HG03460 (cell line): ENCODE results near the gene SNAI3.
"Not testable (repeated sequence)": the region's sequence is repeated elsewhere in the genome, so short reads cannot be mapped to it uniquely, and the experiment has no call there.

Experiments used
- ATAC-seq: cut with Tn5 transposase; IDR thresholded peaks from one replicate; pipeline ENCODE4 v1.9.1; 2021; ENCODE audit not compliant: unreplicated experiment

The SNAI3 gene

GRCh38 chr16:88671806-88672205, 14.5 kb downstream of the SNAI3 start:
- no peak for ATAC-seq

- ATAC-seq = no peak
These were observed 16.3 kb downstream of the SNAI3 start for GRCh38 chr16:88669980-88670379.

DNA sequence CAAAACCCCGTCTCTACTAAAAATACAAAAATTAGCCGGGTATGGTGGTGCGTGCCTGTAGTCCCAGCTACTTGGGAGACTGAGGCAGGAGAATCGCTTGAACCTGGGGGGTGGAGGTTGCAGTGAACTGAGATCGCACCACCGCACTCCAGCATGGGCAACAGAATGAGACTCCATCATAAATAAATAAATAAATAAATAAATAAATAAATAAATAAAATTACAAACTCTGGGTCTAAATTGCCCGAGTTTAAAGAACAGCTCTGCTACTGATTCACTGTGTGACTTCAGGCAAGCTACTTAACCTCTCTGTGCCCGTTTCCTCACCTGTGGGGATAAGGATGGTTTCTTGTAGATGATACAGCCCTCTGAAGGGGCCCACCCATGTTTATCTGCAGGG, 16.8 kb downstream of the SNAI3 start:
- ATAC-seq = not testable (repeated sequence)

DNA sequence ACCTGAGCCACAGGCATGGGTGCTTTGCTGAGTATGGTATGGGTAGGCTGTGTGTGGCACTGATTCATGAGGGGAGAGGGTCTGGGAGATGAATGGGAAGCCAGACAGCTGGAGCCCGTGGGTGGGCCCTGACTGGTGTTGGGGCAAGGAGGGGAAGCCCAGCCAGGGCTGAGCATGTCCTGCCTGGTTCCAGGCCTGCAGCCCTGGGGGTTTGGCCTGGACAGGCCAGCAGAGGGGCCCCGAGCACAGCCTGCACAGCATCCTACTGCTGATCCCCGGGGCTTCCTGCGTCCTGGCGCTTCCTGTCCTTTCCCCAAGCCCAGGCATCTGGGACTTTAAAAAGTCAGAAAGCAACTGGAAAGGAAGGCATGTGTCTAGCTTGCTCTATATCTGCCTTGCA, 18.8 kb downstream of the SNAI3 start:
- no peak for ATAC-seq

GRCh38 chr16:88665570-88665969, 20.7 kb downstream of the SNAI3 start:
- ATAC-seq = no peak

- ATAC-seq = no peak
These were observed 21.2 kb downstream of the SNAI3 start for GRCh38 chr16:88665148-88665547.

DNA sequence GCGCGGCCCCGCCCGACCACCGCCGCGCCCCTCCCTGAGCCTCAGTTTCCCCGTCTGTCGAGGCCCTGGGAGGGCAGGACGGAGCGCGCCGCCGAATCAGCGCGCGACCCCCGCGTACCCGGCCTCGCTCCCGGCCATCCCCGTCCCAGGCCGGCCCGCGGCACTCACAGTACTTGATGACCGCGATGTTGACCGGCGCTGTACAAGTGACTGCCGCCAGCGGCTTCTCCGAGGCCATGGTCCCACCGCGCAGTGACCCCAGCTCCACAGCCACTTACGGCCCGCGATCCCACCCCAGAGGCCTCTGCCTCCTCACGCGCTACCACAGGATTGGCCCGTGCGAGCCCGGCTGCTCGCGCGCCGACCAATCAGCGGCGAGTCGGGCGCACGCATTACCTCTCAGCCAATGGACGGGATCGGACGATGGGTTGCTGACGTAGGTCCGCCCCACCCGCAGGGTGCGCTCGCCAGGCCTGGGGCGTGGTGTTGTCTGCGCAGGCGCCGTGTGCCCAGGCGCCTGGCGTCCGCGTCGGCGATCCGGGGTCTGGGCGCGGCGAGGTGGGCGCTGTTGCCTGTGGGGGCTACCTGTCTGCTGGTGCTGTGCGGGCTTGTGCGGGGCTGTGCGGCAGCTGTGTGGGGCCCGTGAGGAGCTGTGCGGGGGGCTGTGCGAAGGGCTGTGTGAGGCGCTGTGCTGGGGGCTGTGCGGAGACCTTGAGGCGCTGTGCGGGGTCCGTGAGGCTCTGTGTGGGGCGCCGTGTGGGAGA, 23.3 kb downstream of the SNAI3 start, which contains the start of gene MVD:
TSS of gene MVD (minus strand) at position 249 of the 764 bp plus-strand sequence. CDS start at position 238, 11 bp downstream.
- ATAC-seq = peak; percentile 90

DNA sequence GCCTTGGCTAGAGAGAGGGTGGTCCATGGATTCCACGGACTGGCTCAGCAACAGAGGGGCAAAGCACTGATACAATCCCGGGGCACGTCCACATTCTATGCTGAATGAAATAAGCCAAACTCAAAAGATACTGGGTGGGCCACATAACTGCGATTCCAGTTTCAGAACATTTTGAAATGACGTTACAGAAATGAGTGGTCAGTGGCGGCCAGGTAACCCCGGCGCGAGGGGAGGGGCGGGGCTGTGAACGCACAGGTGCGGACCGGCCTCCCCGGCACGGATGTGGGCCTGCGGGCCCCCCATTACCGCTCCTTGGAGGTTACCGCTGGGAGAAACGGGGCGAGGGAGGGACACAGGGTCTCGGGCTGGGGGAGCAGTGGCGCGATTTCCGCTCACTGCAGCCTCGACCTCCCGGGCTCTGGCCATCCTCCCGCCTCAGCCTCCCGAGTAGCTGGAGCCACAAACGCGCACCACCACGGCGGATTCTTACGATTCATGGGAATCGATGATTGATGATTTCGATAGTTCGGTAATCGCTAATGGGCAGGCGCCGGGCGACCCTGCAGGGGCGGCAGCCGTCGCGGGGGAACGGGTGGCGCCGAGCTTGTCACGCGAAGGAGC, 24.0 kb downstream of the SNAI3 start:
- no peak for ATAC-seq

GRCh38 chr16:88661468-88661867, 24.8 kb downstream of the SNAI3 start:
- ATAC-seq = no peak

- no peak for ATAC-seq
These were observed 27.1 kb downstream of the SNAI3 start for GRCh38 chr16:88659160-88659559.

- no peak for ATAC-seq
These were observed 27.6 kb downstream of the SNAI3 start for GRCh38 chr16:88658714-88659113.

DNA sequence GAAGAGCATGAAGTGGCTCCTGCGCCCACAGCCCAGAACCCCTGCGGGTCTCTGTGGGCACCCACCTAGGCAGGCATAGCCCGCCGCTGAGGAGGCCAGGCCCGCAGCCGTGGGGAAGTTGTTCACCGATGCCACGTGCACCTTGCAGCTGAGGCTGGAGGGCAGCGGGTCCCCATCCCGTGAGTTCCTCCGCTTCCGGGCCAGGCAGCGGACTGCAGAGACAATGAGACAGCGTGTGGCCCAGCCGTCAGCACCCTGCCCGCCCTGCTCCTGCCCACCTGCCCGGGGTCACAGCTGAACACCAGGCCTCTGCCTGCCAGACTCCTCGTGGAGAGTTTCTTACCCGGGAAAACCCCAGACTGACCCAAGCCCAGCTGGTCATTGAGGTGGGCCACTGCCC, 28.9 kb downstream of the SNAI3 start:
- ATAC-seq = no peak

DNA sequence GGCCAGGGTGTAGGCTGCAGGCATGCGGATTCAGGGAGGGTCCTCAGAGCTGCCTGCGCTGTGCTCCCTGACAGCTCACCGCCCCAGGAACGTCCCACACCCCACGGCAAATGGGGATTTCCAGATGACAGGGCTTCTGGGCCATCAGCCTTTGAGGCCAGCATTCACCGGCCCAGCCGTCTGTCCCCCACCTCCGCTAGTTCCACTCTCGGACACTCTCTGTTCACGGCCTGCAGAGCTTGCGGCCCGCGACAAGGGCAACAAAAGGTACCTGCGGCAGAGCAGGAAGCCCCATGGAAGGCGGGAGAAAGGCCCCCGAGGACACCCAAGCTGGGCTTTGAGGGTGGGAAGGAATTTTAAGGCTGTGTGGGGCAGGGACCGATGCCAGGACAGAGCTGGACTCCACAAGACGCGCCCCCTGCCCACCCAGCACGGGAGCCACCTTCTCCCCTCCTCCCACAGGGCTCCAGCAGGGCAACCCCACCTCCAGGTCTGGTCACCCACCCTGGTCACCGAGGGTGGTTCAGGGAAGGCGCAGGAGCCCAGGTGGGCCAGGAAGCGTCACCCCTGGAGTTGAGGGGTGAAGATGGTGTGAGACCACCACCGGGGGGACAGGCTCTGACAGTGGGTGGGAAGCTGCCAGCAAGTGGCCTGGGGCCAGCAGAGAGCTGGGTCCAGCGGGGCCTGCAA, 29.9 kb downstream of the SNAI3 start:
- no peak for ATAC-seq

GRCh38 chr16:88655733-88656281, 30.5 kb downstream of the SNAI3 start:
- ATAC-seq = no peak

- ATAC-seq = no peak
These were observed 31.1 kb downstream of the SNAI3 start for GRCh38 chr16:88655053-88655732.

DNA sequence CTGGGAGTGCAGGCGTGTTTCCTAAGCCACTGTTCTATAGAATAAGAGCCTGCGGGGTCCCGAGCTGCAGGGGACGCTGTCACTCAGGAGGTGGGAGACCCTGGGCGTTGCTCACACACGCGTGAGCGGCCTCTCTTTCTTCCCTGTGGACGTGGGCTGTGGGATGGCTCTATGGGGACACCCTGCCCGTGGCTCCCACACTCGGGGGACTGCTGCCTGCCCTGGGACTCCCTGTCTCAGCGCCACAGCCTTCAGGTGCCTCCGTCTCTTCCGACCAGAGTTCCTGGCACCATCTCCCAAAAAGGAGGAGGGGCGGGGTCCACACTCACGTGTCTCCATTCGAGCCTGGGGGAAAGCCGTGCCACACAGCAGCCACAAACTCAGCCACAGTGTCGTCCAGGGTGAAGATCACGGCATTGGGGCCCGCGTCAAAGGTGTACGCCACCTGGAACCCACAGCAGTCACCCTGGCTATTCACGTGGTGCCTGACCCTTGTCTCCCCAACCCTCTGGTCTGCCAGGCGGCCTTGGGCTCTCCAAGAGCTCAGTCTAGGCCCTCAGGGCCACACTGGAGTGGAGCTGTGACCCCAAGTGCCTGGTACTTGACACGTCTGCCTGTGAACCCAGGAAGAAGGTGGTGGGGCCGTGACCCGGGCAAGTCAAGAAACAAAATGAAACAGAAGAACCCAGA, 31.8 kb downstream of the SNAI3 start:
- no peak for ATAC-seq

GRCh38 chr16:88653596-88654362, 32.5 kb downstream of the SNAI3 start:
- ATAC-seq = no peak

DNA sequence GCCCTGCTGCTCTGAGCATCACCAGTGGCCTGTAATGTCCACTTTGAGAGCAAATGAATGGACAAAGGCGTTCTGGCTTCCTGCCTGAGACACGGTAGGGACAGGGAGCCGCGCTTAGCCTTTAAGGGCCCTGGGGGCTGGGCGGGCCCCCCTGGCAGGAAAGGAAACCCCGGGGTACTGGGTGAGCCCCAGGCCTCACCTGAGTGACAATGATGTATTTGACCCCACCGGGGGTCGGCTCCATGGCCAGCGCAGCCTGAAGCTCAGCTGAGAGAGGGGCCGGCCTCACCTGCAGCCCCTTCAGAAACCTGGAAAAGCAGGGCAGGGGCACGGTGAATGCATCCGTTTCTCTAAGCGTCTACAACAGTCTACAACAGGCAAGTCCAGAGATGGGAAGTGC, 33.2 kb downstream of the SNAI3 start:
- ATAC-seq = no peak

DNA sequence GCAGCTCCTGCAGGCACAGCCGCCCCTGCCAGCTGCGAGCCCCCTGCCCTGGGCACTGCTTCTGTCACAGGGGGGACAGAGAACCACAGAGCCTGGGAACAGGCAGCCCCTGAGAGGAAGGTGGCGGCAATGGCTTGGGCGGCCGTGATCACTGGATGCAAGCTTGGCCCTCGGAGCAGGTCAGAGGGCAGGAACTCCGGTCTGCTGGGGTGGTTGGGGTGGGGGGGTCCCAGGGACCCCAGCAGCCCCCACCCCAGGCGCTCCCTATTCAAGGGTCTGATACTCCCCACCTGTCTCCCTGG, 33.6 kb downstream of the SNAI3 start:
- no peak for ATAC-seq
